GM13977 (cell line): Measurements from ENCODE around the gene SELP.

Experiments used
- DNase-seq: peaks from one replicate; pipeline ENCODE4 v3.0.0; 2012; ENCODE audit warnings: low spot score
- in situ Hi-C: fragments of 300-500 bp; cut with MboI; formaldehyde crosslinking; loops from one replicate; pipeline ENCODE4 v1.12.0; 2022; ENCODE audit warnings: low sequenced_read_pairs, low pct_unique_long_range_greater_than_20kb, mixed read lengths, inconsistent platforms; ENCODE audit not compliant: unreplicated experiment
- TF ChIP-seq, protein P1 (sequence below): IDR thresholded peaks from 2 replicates; pipeline ENCODE4 v1.5.1; 2012; ENCODE audit warnings: mild to moderate bottlenecking, control low read depth; ENCODE audit not compliant: insufficient read depth; ENCODE audit errors: extremely low read depth, missing control alignments

The SELP gene

DNA sequence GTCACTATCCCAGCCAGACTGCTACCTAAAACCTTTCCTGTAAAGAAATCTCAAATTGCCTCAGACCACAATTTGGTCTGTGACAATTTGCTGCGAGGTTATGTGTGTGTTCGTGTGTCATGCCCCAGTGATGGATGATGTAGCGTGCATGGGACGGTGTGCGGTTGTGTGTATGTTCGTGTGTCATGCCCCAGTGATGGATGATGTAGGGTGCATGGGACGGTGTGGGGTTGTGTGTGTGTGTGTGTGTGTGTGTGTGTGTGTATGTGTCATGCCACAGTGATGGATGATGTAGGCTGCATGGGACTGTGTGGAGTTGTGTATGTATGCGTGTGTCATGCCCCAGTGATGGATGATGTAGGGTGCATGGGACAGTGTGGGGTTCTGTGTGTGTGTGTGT, 9.4 kb downstream of the SELP start:
- TF ChIP-seq, protein P1, sequence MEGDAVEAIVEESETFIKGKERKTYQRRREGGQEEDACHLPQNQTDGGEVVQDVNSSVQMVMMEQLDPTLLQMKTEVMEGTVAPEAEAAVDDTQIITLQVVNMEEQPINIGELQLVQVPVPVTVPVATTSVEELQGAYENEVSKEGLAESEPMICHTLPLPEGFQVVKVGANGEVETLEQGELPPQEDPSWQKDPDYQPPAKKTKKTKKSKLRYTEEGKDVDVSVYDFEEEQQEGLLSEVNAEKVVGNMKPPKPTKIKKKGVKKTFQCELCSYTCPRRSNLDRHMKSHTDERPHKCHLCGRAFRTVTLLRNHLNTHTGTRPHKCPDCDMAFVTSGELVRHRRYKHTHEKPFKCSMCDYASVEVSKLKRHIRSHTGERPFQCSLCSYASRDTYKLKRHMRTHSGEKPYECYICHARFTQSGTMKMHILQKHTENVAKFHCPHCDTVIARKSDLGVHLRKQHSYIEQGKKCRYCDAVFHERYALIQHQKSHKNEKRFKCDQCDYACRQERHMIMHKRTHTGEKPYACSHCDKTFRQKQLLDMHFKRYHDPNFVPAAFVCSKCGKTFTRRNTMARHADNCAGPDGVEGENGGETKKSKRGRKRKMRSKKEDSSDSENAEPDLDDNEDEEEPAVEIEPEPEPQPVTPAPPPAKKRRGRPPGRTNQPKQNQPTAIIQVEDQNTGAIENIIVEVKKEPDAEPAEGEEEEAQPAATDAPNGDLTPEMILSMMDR, result no peak
- in situ Hi-C loops, result no loop called here

DNA sequence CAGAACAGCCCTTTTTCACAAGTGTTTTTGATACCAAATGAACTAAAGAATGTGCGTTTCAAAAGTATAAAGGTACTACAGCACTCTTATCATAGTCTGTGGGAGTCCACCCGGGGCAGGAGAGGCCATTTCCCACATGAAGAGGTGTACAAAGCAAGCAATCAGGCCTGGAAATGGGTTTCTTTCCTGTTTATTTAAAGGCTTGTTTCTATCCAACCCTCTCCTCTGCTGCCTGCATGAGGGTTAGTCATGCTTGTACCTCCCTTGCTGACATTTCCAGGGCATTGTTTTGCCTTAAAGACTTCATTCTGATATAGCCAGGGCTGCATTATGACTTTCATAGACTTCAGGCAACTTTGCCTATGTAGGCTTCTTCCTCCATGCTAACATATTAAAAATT, 11.6 kb downstream of the SELP start:
- no peak for DNase-seq
- TF ChIP-seq, protein P1, result no peak
- in situ Hi-C loops, result no loop called here

More for the DNA sequence above, 9.4 kb downstream of the SELP start:
- no peak for DNase-seq

DNA sequence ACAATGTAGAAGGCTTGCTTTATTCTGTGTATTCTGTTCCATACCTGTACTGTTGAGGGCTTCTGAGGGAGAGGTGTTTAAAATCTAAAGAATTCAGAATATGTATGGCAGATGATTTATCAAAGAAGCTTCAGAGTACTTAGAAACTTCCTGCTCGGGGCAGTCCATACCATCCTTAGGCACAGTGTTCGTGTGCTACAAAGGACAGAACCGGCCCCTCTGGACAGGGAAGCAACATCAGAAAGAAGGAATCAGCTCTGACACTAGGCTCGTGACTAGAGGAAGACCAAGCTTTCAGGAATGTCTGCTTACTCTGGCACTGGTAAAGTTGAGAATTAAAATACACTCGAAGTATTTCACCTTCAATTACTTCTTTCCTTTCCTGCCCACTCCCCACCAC, 14.1 kb downstream of the SELP start:
- in situ Hi-C loops, result no loop called here
- no peak for DNase-seq
- TF ChIP-seq, protein P1, result no peak

DNA sequence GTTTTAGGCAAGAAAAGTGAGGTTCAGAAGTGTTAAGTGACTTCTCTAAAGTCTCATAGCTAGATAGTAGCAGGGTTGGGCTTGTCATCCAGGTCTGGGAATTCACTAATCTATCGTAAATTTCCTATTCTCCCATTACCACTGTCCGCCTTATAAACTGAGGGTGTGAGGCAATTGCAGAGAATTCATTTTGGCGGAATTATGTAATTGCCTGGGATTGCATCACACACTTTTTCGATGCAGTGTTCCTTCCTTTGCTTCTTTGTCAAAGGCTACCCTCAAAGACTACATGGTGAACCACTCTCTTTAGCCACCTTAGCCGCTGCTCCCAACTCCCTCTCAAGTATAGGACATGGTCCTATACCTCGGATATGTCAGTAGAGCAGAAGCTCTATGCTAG, 19.1 kb downstream of the SELP start:
- DNase-seq, result no peak
- in situ Hi-C loops, result no loop called here

DNA sequence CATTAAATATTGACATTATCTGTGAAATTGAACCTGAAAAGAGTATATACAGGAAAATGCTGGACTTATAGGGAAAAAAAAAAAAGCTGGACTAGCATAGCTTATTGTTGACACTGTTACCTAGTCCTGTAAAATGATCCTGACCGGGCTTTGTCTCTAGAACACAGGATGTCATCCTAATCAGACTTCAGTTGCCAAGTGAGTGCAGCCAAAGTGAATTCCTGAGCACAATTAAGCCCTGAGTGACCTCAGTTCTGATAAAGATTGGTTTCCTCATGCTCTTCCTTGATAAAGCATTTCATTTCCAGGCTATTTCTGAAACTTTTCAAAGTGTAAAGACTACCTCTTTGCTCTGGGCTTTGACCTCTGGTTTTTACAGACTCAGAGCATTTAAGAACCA, 19.8 kb downstream of the SELP start:
- TF ChIP-seq, protein P1, result no peak
- no peak for DNase-seq
- in situ Hi-C loops, result no loop called here

More for the DNA sequence above, 19.1 kb downstream of the SELP start:
- TF ChIP-seq, protein P1, result no peak

DNA sequence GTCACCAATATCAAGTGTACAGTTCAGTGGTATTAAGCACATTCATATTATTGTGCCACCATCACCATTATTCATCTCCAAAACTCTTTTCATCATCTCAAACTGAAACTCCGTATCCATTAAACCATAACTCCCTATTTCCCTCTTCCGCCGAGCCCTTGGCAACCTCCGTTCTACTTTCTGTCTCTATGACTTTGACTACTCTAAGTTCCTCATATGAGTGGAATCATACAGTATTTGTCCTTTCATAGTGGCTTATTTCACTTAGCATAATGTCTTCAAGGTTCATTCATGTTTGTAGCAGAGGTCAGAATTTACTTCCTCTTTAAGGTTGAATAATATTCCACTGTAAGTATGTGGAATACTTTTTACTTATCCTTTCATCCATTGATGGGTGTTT, 21.7 kb downstream of the SELP start:
- TF ChIP-seq, protein P1, result no peak
- no peak for DNase-seq
- in situ Hi-C loops, result no loop called here

DNA sequence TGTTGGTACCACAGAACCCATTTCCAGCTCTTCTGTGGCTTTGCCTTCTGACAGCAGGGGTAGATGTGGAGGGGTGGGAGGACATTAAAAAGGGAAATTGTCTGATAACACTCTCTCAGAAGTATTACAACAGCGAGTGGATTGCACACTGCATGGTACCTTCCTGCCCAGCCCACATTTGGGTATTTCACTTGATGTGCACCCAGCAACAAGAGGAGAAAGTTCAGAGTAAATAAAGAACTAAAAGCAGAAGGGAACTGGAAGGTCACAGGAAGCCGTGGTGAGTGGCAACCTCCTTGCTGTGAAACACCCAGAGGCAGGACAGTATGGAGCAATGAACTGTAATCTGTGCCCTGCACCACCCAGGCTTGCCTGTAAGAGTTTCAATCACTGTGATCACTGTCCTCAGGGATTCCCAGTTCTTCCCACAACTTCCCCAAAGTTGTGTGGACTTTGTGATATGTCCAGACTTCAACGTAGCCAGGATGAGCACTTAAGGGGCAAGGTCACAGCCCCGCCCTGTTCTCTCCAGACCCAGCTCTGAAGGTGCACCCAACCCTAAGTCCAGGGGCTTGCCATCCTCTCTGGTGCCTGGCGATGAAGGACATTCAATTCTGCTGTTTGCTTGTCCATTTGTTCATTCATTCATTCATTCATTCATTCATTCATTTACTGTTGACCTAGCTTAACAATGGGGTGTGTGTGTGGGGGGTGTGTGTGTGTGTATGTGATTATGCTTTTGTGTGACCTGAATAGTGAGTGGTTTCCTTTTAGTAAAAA, 25.0 kb downstream of the SELP start:
- TF ChIP-seq, protein P1, result no peak
- in situ Hi-C loops, result loop anchor here (5.0 kb wide), 1 partner anchor 102 kb away; no protein-coding TSS in a partner anchor
- no peak for DNase-seq
